ENCODE results near the gene PLXNB1. TPM values are rescaled to one million over a fixed set of nuclear protein-coding genes. Genes with fewer than 3 reads are reported as not detected.
"Not testable (repeated sequence)": the region's sequence is repeated elsewhere in the genome, so short reads cannot be mapped to it uniquely, and the experiment has no call there.

PLXNB1 gene
- total and polyA plus RNA-seq, 4 experiments from 2014 or later: 0.48 to 5.0 (median 2.6) TPM; not detected in 1

DNA sequence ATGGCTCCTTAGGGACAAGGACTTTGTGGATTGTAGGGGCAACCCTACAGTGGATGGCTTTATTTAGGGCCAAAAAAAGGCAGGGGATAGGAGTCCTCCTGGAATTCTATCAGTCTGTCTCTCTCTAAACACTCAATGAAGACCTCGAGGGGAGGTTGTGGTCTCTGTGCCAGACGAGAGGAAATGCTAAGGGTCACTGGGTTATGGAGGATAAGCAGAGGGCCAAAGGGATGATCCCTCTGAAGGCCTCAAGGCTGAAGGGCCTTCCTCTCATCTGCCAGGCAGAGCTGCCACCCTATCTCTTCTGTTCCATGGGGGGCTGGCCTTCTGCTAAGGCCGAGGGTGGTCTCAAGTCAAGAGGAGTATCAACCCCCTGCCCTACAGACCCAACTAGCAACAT lies 27.0 kb downstream of the PLXNB1 start:
- no peak overlapping the region for H3K4me3 Mint-ChIP-seq
- Histone ChIP-seq H3K4me1 (ENCODE audit: insufficient read depth, low read length) (no peaks in the 10 kb centered on the region), H3K4me3 (ENCODE audit: low read length in 2 of 2) (no peak overlapping the region), H3K9me3 (ENCODE audit: control insufficient read depth in 1 of 2, low read length in 2 of 2) (no peaks in the 10 kb centered on the region), H3K36me3 (ENCODE audit: insufficient read depth, low read length) (no peaks in the 10 kb centered on the region), H3K27ac (ENCODE audit: low read depth, low read length) (no peak overlapping the region), H3K27me3 (ENCODE audit: insufficient read depth, low read length) (no peaks in the 10 kb centered on the region)
- intact Hi-C loops (cut with micrococcal nuclease): no loop called here
- H3K27ac Mint-ChIP-seq: no peak overlapping the region
- H3K4me1 Mint-ChIP-seq: peaks cover 0 to 2% (median 0%) of the 10 kb centered on the region in 4 donors
- peaks cover 0 to 2% of the 10 kb centered on the region in 2 donors for H3K27me3 Mint-ChIP-seq
- ChIA-PET CTCF (ENCODE audit: partially characterized antibody) (interaction anchor here (1.1 to 13.7 kb wide), 5 partner anchors 30 to 151 kb away, joined by 3 to 381 read pairs (median 155); partner anchors contain the start of genes PFKFB4 and PLXNB1), POLR2A (ENCODE audit: partially characterized antibody) (no interaction called here)
- H3K9me3 Mint-ChIP-seq: no peaks in the 10 kb centered on the region
- no peak for DNase-seq
- no peaks in the 10 kb centered on the region for H3K36me3 Mint-ChIP-seq

DNA sequence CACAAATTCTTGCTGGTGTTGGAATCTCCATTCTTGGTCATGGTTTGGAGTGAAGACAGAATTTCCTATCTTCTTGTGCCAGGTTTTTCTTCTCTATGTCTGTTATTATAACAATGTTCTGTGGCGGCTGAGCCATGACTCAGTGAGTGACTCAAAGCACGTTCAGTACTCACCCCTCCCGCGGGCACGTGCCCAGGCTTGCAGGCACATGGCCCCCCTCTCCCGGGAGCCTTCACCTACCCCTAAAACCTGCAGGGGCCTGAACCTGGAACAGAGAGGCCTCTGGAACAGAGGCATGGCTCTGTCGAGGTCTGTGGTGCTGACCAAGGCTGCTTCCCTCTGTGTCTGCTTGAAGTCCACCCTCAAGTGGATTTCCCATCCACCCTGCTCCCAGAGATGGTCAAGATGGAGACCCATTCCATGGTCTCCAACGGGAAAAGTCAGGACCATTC lies 27.6 kb downstream of the PLXNB1 start:
- Histone ChIP-seq H3K27ac (ENCODE audit: low read depth, low read length) (no peak overlapping the region), H3K27me3 (ENCODE audit: insufficient read depth, low read length) (no peaks in the 10 kb centered on the region), H3K4me3 (ENCODE audit: low read length in 2 of 2) (no peak overlapping the region), H3K36me3 (ENCODE audit: insufficient read depth, low read length) (no peaks in the 10 kb centered on the region), H3K4me1 (ENCODE audit: insufficient read depth, low read length) (no peaks in the 10 kb centered on the region), H3K9me3 (ENCODE audit: control insufficient read depth in 1 of 2, low read length in 2 of 2) (no peaks in the 10 kb centered on the region)
- Mint-ChIP-seq H3K9me3 (no peaks in the 10 kb centered on the region), H3K27me3 (peaks cover 0 to 2% of the 10 kb centered on the region in 2 donors), H3K4me3 (no peak overlapping the region), H3K4me1 (peaks cover 0 to 2% (median 0%) of the 10 kb centered on the region in 4 donors), H3K27ac (no peak overlapping the region), H3K36me3 (no peaks in the 10 kb centered on the region)
- CTCF ChIA-PET (ENCODE audit: partially characterized antibody): interaction anchor here (0.6 to 13.7 kb wide), 8 partner anchors 13 to 207 kb away, joined by 3 to 381 read pairs (median 18); partner anchors contain the start of genes PFKFB4, PLXNB1 and UQCRC1
- no peak for DNase-seq
- intact Hi-C loops (cut with micrococcal nuclease): no loop called here
- POLR2A ChIA-PET (ENCODE audit: partially characterized antibody): no interaction called here

DNA sequence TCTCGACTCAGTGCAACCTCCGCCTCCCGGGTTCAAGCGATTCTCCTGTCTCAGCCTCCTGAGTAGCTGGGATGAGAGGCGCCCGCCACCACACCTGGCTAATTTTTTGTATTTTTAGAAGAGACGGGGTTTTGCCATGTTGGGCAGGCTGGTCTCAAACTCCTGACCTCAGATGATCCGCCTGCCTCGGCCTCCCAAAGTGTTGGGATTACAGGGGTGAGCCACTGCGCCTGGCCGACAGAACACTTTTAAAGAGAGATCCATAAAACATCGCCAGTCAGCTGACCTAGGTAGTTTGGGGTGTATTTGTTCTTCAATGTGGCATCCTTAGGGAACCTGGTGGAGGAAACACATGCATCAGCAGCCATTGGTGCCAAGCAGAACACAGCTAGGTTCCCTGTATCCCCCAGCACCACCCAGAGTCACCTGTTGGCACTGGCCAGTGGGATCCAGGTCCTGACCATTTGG lies 28.4 kb downstream of the PLXNB1 start:
- not testable (repeated sequence) for H3K4me3 Mint-ChIP-seq; H3K36me3 ChIP-seq (ENCODE audit: insufficient read depth, low read length); H3K9me3 ChIP-seq (ENCODE audit: control insufficient read depth in 1 of 2, low read length in 2 of 2); DNase-seq; H3K4me3 ChIP-seq (ENCODE audit: low read length in 2 of 2); H3K27ac Mint-ChIP-seq; H3K4me1 ChIP-seq (ENCODE audit: insufficient read depth, low read length); H3K27ac ChIP-seq (ENCODE audit: low read depth, low read length); H3K27me3 ChIP-seq (ENCODE audit: insufficient read depth, low read length); H3K4me1 Mint-ChIP-seq; H3K9me3 Mint-ChIP-seq; H3K36me3 Mint-ChIP-seq; H3K27me3 Mint-ChIP-seq
- intact Hi-C loops (cut with micrococcal nuclease): loop anchor here (1.0 to 2.0 kb wide), 7 partner anchors 35 to 339 kb away; partner anchors contain the start of gene UQCRC1
- POLR2A ChIA-PET (ENCODE audit: partially characterized antibody): interaction anchor here (1.1 to 2.2 kb wide), 7 partner anchors 33 to 208 kb away, joined by 3 to 15 read pairs (median 11); partner anchors contain the start of genes CCDC51, PFKFB4, TMA7 and UQCRC1
- CTCF ChIA-PET (ENCODE audit: partially characterized antibody): interaction anchor here (0.6 to 13.7 kb wide), 47 partner anchors 8 to 382 kb away, joined by 3 to 381 read pairs (median 6); partner anchors contain the start of genes ATRIP, CCDC51, NME6 and PFKFB4

DNA sequence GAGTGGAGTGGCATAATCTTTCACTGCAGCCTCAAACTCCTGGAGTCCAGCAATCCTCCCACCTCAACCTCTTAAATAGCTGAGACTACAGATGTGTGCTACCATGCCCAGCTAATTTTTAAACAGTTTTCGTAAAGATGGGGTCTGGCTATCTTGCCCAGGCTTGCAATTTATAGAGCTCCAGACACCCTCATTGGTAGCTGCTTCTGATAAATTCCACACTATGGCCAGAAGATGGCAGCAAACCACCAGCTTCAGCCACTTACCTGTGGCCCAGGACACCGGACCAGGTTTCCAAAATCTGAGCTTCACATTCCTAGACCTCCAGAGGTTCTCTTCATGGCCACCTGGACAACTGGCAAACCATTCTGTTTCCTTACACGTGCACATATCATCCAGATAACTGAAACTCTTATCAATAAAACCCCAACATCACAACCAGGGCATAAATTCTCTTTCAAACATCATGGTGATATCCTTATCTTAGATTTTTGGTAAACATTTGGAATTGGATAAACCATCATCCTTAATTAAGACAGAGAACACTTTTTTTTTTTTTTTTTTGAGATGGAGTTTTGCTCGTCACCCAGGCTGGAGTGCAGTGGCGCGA lies 29.0 kb downstream of the PLXNB1 start:
- no peaks in the 10 kb centered on the region for H3K36me3 ChIP-seq (ENCODE audit: insufficient read depth, low read length)
- H3K9me3 ChIP-seq (ENCODE audit: control insufficient read depth in 1 of 2, low read length in 2 of 2): no peaks in the 10 kb centered on the region
- no peaks in the 10 kb centered on the region for H3K9me3 Mint-ChIP-seq
- H3K27me3 ChIP-seq (ENCODE audit: insufficient read depth, low read length): no peaks in the 10 kb centered on the region
- peaks cover 0 to 2% (median 0%) of the 10 kb centered on the region in 4 donors for H3K4me1 Mint-ChIP-seq
- H3K27ac Mint-ChIP-seq: peak overlapping the region in 2 of 7 donors; percentile 3 to 8
- H3K4me3 ChIP-seq (ENCODE audit: low read length in 2 of 2): no peak overlapping the region
- H3K36me3 Mint-ChIP-seq: no peaks in the 10 kb centered on the region
- H3K4me1 ChIP-seq (ENCODE audit: insufficient read depth, low read length): no peaks in the 10 kb centered on the region
- H3K27ac ChIP-seq (ENCODE audit: low read depth, low read length): no peak overlapping the region
- CTCF ChIA-PET (ENCODE audit: partially characterized antibody): interaction anchor here (0.6 to 13.7 kb wide), 64 partner anchors 8 to 651 kb away, joined by 3 to 381 read pairs (median 5); partner anchors contain the start of genes ATRIP, CCDC51, NME6 and PFKFB4
- intact Hi-C loops (cut with micrococcal nuclease): loop anchor here (1.0 to 2.0 kb wide), 7 partner anchors 35 to 340 kb away; partner anchors contain the start of gene UQCRC1
- POLR2A ChIA-PET (ENCODE audit: partially characterized antibody): interaction anchor here (1.1 to 2.2 kb wide), 7 partner anchors 33 to 209 kb away, joined by 3 to 15 read pairs (median 11); partner anchors contain the start of genes CCDC51, PFKFB4, TMA7 and UQCRC1
- peaks cover under 1 to 2% of the 10 kb centered on the region in 2 donors for H3K27me3 Mint-ChIP-seq
- DNase-seq: peak; percentile 67 to 77 (median 72)
- H3K4me3 Mint-ChIP-seq: no peak overlapping the region

DNA sequence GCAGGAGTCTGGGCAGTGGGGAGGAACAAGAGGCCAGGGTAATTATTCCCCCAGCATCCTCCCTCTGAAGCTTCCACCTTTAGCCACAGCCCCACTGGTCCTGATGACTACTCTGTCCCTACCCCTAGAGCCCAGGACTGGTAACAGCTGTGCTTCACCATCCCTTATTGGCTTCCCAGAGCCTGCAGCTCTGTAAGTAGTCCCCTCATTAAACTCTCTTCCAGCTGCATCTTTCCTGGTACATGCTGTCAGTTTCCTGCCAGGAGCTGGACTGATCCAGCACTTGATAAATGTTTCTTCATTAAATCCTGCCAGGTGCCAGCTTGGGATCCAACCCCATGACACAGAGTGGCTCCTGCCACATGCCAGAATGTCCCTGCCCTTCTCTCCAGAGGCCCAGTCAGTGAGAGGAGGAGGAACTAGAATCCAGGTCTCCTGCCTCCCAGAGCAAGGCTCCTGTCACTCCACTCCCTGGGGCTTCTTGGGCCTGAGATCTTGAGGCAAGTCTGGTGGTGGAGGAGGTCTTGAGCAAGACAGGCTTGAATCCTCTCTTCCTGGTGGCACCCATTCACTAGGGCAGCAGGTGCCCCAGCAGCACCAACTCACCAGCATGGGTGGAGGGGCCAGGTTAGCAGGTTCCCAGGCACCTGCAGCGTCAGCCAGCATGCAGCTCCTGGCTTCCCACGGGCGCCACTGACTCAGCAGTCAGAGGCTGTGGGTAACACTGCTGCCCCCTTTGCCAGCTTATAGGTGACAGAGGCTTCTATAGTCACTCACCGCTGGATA lies 30.3 kb downstream of the PLXNB1 start:
- no peaks in the 10 kb centered on the region for H3K9me3 Mint-ChIP-seq
- no peaks in the 10 kb centered on the region for H3K9me3 ChIP-seq (ENCODE audit: control insufficient read depth in 1 of 2, low read length in 2 of 2)
- DNase-seq: no peak
- intact Hi-C loops (cut with micrococcal nuclease): loop anchor here (2.0 kb wide), 1 partner anchor 341 kb away; no protein-coding TSS in a partner anchor
- H3K4me3 ChIP-seq (ENCODE audit: low read length in 2 of 2): no peak overlapping the region
- no peaks in the 10 kb centered on the region for H3K36me3 Mint-ChIP-seq
- no peak overlapping the region for H3K4me3 Mint-ChIP-seq
- H3K27ac Mint-ChIP-seq: no peak overlapping the region
- CTCF ChIA-PET (ENCODE audit: partially characterized antibody): interaction anchor here (0.6 to 13.7 kb wide), 27 partner anchors 8 to 374 kb away, joined by 3 to 381 read pairs (median 6); partner anchors contain the start of genes ATRIP, CCDC51, NME6 and PFKFB4
- H3K27ac ChIP-seq (ENCODE audit: low read depth, low read length): no peak overlapping the region
- peaks cover 0 to 2% (median 0%) of the 10 kb centered on the region in 4 donors for H3K4me1 Mint-ChIP-seq
- no peaks in the 10 kb centered on the region for H3K27me3 ChIP-seq (ENCODE audit: insufficient read depth, low read length)
- peaks cover 4 to 6% of the 10 kb centered on the region in 2 donors for H3K27me3 Mint-ChIP-seq
- POLR2A ChIA-PET (ENCODE audit: partially characterized antibody): interaction anchor here (2.0 to 2.2 kb wide), 2 partner anchors 36 to 158 kb away, joined by 12 to 15 read pairs; partner anchors contain the start of gene PFKFB4
- no peaks in the 10 kb centered on the region for H3K36me3 ChIP-seq (ENCODE audit: insufficient read depth, low read length)
- no peaks in the 10 kb centered on the region for H3K4me1 ChIP-seq (ENCODE audit: insufficient read depth, low read length)

DNA sequence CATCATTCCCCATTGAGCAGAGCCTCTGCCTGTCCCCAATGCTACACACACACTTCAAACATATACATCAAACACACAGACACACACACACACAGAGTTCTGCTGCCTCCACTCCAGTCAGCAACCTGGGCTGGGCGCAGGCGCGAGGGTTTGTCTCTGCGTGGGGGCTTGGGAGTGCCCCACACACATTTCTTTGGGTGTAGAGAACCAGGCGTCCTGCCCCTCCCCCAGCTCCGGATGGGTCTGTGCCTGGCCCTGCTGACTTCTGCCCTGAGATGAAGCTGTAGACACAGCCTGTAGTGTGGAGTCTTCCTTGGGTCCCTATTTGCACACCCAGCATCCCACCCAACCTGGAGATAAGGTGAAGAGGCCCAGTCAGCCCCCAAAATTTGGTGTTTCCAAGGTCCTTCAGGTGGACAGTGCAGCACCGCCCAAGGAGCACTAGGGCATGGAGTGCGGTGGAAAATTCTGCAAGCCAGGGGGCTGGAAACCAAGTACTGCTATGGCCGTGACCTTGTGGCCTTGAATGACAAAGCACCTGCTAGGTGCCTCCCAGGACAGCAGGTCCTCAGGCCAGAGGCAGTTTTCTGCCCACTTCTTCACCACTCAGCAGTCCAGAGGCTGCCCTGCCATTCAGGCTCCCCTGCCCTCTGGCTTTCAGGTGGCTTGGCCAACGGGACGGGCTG lies 31.0 kb downstream of the PLXNB1 start:
- Mint-ChIP-seq H3K27ac (no peak overlapping the region), H3K4me3 (no peak overlapping the region), H3K36me3 (no peaks in the 10 kb centered on the region), H3K4me1 (peaks cover 0 to 2% (median 0%) of the 10 kb centered on the region in 4 donors), H3K9me3 (no peaks in the 10 kb centered on the region), H3K27me3 (peaks cover 6 to 7% of the 10 kb centered on the region in 2 donors)
- no peak overlapping the region for H3K27ac ChIP-seq (ENCODE audit: low read depth, low read length)
- no peak for DNase-seq
- no peak overlapping the region for H3K4me3 ChIP-seq (ENCODE audit: low read length in 2 of 2)
- no peaks in the 10 kb centered on the region for H3K9me3 ChIP-seq (ENCODE audit: control insufficient read depth in 1 of 2, low read length in 2 of 2)
- no peaks in the 10 kb centered on the region for H3K27me3 ChIP-seq (ENCODE audit: insufficient read depth, low read length)
- intact Hi-C loops (cut with micrococcal nuclease): no loop called here
- H3K4me1 ChIP-seq (ENCODE audit: insufficient read depth, low read length): no peaks in the 10 kb centered on the region
- POLR2A ChIA-PET (ENCODE audit: partially characterized antibody): no interaction called here
- CTCF ChIA-PET (ENCODE audit: partially characterized antibody): interaction anchor here (1.0 to 13.7 kb wide), 5 partner anchors 34 to 236 kb away, joined by 3 to 381 read pairs (median 155); partner anchors contain the start of genes CCDC51, PFKFB4, PLXNB1 and SLC26A6
- H3K36me3 ChIP-seq (ENCODE audit: insufficient read depth, low read length): no peaks in the 10 kb centered on the region
